D341Med (cell line): Measurements from ENCODE around the gene KMT2E.

Experiments
- DNase-seq: peaks from one replicate; pipeline ENCODE4 v3.0.0; 2012; ENCODE audit warnings: low spot score

Gene KMT2E

GRCh38 chr7:105079348-105079747, 65.3 kb downstream of the KMT2E start:
- DNase-seq: no peak

- DNase-seq: no peak
Observed at GRCh38 chr7:105084581-105084980, 70.6 kb downstream of the KMT2E start.

- DNase-seq: no peak
Observed at GRCh38 chr7:105086850-105087249, 72.8 kb downstream of the KMT2E start.

- no peak for DNase-seq
Observed at GRCh38 chr7:105087981-105088380, 74.0 kb downstream of the KMT2E start.

GRCh38 chr7:105088456-105088855, 74.5 kb downstream of the KMT2E start:
- no peak for DNase-seq

- DNase-seq: no peak
Observed at GRCh38 chr7:105094966-105095365, 81.0 kb downstream of the KMT2E start.

- DNase-seq: no peak
Observed at GRCh38 chr7:105096306-105096705, 82.3 kb downstream of the KMT2E start.

GRCh38 chr7:105097619-105098018, 83.6 kb downstream of the KMT2E start:
- no peak for DNase-seq

- DNase-seq: no peak
Observed at GRCh38 chr7:105098863-105099515, 85.0 kb downstream of the KMT2E start.

- no peak for DNase-seq
Observed at GRCh38 chr7:105101864-105102263, 87.9 kb downstream of the KMT2E start.

- no peak for DNase-seq
Observed at GRCh38 chr7:105102557-105103352, 88.8 kb downstream of the KMT2E start.

- no peak for DNase-seq
Observed at GRCh38 chr7:105105579-105105978, 91.6 kb downstream of the KMT2E start.

GRCh38 chr7:105106473-105106872, 92.5 kb downstream of the KMT2E start:
- DNase-seq: no peak

- no peak for DNase-seq
Observed at GRCh38 chr7:105107458-105107857, 93.5 kb downstream of the KMT2E start.

GRCh38 chr7:105112440-105113418, 98.7 kb downstream of the KMT2E start:
- no peak for DNase-seq

GRCh38 chr7:105118612-105119600, 104.9 kb downstream of the KMT2E start:
- no peak for DNase-seq

- DNase-seq: no peak
Observed at GRCh38 chr7:105122619-105123018, 108.6 kb downstream of the KMT2E start.

- DNase-seq: no peak
Observed at GRCh38 chr7:105125745-105126144, 111.7 kb downstream of the KMT2E start.

- DNase-seq: no peak
Observed at GRCh38 chr7:105126436-105126975, 112.5 kb downstream of the KMT2E start.

- no peak for DNase-seq
Observed at GRCh38 chr7:105127179-105127578, 113.2 kb downstream of the KMT2E start.

GRCh38 chr7:105130048-105130447, 116.0 kb downstream of the KMT2E start:
- no peak for DNase-seq
